ENCODE results near the gene ARID1B. TPM values are rescaled to one million over a fixed set of nuclear protein-coding genes. Genes with fewer than 3 reads are reported as not detected.

ARID1B gene
- total and polyA plus RNA-seq, 9 of the 15 experiments (the other 6 are each of a cell fraction or from before 2014, with no cell fraction given), result 12.5 to 50.5 (median 25.8) TPM

DNA sequence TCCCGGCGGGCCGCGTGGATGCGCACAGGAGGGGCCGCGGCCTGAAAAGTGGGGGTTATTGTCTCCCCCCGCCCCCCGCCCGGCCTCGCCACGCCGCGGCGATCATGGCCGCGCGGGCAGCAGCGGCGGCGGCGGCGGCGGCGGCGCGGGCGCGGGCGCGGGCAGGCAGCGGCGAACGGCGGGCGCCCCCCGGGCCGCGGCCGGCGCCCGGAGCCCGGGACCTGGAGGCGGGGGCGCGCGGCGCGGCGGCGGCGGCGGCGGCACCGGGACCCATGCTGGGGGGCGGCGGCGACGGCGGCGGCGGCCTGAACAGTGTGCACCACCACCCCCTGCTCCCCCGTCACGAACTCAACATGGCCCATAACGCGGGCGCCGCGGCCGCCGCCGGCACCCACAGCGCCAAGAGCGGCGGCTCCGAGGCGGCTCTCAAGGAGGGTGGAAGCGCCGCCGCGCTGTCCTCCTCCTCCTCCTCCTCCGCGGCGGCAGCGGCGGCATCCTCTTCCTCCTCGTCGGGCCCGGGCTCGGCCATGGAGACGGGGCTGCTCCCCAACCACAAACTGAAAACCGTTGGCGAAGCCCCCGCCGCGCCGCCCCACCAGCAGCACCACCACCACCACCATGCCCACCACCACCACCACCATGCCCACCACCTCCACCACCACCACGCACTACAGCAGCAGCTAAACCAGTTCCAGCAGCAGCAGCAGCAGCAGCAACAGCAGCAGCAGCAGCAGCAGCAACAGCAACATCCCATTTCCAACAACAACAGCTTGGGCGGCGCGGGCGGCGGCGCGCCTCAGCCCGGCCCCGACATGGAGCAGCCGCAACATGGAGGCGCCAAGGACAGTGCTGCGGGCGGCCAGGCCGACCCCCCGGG, 637 bp downstream of the ARID1B start (continued):
- TF ChIP-seq, protein P1, sequence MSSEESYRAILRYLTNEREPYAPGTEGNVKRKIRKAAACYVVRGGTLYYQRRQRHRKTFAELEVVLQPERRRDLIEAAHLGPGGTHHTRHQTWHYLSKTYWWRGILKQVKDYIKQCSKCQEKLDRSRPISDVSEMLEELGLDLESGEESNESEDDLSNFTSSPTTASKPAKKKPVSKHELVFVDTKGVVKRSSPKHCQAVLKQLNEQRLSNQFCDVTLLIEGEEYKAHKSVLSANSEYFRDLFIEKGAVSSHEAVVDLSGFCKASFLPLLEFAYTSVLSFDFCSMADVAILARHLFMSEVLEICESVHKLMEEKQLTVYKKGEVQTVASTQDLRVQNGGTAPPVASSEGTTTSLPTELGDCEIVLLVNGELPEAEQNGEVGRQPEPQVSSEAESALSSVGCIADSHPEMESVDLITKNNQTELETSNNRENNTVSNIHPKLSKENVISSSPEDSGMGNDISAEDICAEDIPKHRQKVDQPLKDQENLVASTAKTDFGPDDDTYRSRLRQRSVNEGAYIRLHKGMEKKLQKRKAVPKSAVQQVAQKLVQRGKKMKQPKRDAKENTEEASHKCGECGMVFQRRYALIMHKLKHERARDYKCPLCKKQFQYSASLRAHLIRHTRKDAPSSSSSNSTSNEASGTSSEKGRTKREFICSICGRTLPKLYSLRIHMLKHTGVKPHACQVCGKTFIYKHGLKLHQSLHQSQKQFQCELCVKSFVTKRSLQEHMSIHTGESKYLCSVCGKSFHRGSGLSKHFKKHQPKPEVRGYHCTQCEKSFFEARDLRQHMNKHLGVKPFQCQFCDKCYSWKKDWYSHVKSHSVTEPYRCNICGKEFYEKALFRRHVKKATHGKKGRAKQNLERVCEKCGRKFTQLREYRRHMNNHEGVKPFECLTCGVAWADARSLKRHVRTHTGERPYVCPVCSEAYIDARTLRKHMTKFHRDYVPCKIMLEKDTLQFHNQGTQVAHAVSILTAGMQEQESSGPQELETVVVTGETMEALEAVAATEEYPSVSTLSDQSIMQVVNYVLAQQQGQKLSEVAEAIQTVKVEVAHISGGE (CRISPR knock-in tag; IDR thresholded peaks at IDR 0.05), result 0 out of 6 replicates have a peak, but pooled peaks of 1 of the 3 experiments have one; percentile 1
- TF ChIP-seq, protein P2, sequence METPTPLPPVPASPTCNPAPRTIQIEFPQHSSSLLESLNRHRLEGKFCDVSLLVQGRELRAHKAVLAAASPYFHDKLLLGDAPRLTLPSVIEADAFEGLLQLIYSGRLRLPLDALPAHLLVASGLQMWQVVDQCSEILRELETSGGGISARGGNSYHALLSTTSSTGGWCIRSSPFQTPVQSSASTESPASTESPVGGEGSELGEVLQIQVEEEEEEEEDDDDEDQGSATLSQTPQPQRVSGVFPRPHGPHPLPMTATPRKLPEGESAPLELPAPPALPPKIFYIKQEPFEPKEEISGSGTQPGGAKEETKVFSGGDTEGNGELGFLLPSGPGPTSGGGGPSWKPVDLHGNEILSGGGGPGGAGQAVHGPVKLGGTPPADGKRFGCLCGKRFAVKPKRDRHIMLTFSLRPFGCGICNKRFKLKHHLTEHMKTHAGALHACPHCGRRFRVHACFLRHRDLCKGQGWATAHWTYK (CRISPR knock-in tag; IDR thresholded peaks at IDR 0.05), result peak; percentile 73
- TF ChIP-seq GATAD2A (IDR thresholded peaks at IDR 0.05) (peak; percentile 68; the same call in 1 of the 2 replicates), RBM14 (IDR thresholded peaks at IDR 0.05; ENCODE audit: borderline replicate concordance, insufficient read depth, low read depth, low read length) (0 out of 2 replicates have a peak, but pooled peaks have one; percentile 51), ZNF408 (CRISPR knock-in tag; IDR thresholded peaks at IDR 0.05; ENCODE audit: low read depth) (no peak), ZNF217 (CRISPR knock-in tag; IDR thresholded peaks at IDR 0.05) (no peak), DPF2 (IDR thresholded peaks at IDR 0.05) (0 out of 2 replicates have a peak, but pooled peaks have one; percentile 13), ZBTB17 (CRISPR knock-in tag; IDR thresholded peaks at IDR 0.05) (peak; percentile 67), FOXP1 (CRISPR knock-in tag; IDR thresholded peaks at IDR 0.05) (no peak; the same call in 1 of the 2 replicates)
- TF ChIP-seq, protein P3, sequence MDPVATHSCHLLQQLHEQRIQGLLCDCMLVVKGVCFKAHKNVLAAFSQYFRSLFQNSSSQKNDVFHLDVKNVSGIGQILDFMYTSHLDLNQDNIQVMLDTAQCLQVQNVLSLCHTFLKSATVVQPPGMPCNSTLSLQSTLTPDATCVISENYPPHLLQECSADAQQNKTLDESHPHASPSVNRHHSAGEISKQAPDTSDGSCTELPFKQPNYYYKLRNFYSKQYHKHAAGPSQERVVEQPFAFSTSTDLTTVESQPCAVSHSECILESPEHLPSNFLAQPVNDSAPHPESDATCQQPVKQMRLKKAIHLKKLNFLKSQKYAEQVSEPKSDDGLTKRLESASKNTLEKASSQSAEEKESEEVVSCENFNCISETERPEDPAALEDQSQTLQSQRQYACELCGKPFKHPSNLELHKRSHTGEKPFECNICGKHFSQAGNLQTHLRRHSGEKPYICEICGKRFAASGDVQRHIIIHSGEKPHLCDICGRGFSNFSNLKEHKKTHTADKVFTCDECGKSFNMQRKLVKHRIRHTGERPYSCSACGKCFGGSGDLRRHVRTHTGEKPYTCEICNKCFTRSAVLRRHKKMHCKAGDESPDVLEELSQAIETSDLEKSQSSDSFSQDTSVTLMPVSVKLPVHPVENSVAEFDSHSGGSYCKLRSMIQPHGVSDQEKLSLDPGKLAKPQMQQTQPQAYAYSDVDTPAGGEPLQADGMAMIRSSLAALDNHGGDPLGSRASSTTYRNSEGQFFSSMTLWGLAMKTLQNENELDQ (CRISPR knock-in tag; IDR thresholded peaks at IDR 0.05; ENCODE audit: borderline replicate concordance), result no peak
- TF ChIP-seq, protein P4, sequence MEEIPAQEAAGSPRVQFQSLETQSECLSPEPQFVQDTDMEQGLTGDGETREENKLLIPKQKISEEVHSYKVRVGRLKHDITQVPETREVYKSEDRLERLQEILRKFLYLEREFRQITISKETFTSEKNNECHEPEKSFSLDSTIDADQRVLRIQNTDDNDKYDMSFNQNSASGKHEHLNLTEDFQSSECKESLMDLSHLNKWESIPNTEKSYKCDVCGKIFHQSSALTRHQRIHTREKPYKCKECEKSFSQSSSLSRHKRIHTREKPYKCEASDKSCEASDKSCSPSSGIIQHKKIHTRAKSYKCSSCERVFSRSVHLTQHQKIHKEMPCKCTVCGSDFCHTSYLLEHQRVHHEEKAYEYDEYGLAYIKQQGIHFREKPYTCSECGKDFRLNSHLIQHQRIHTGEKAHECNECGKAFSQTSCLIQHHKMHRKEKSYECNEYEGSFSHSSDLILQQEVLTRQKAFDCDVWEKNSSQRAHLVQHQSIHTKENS (CRISPR knock-in tag; IDR thresholded peaks at IDR 0.05), result no peak
- TF ChIP-seq, protein P5, sequence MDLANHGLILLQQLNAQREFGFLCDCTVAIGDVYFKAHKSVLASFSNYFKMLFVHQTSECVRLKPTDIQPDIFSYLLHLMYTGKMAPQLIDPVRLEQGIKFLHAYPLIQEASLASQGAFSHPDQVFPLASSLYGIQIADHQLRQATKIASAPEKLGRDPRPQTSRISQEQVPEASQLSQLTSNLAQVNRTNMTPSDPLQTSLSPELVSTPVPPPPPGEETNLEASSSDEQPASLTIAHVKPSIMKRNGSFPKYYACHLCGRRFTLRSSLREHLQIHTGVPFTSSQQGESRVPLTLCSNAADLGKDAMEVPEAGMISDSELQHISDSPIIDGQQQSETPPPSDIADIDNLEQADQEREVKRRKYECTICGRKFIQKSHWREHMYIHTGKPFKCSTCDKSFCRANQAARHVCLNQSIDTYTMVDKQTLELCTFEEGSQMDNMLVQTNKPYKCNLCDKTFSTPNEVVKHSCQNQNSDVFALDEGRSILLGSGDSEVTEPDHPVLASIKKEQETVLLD (IDR thresholded peaks at IDR 0.05), result no peak
- TF ChIP-seq, protein P6, sequence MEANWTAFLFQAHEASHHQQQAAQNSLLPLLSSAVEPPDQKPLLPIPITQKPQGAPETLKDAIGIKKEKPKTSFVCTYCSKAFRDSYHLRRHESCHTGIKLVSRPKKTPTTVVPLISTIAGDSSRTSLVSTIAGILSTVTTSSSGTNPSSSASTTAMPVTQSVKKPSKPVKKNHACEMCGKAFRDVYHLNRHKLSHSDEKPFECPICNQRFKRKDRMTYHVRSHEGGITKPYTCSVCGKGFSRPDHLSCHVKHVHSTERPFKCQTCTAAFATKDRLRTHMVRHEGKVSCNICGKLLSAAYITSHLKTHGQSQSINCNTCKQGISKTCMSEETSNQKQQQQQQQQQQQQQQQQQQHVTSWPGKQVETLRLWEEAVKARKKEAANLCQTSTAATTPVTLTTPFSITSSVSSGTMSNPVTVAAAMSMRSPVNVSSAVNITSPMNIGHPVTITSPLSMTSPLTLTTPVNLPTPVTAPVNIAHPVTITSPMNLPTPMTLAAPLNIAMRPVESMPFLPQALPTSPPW (CRISPR knock-in tag; IDR thresholded peaks at IDR 0.05), result no peak; the same call in 1 of the 2 replicates
